Measurements from ENCODE around the gene ACOT11. TPM values are rescaled to one million over a fixed set of nuclear protein-coding genes. Genes with fewer than 3 reads are reported as not detected.

The ACOT11 gene
- total and polyA plus RNA-seq, 2 donors (not counting 1 experiment from before 2014, with no cell fraction given), result 0.73 to 2.5 TPM

GRCh38 chr1:54610601-54611580 is 62.9 kb downstream of the ACOT11 start:
- Histone ChIP-seq H2AFZ (ENCODE audit: low read length) (no peak overlapping the region), H3K79me2 (ENCODE audit: control insufficient read depth, insufficient read depth, low read length) (no peaks in the 10 kb centered on the region), H3K4me3 (replicated peaks in 1 of 4; ENCODE audit: control extremely low read depth in 1 of 4, insufficient read depth in 1 of 4, low read depth in 3 of 4, low read length in 4 of 4) (no peak overlapping the region), H3K4me2 (ENCODE audit: extremely low read depth, insufficient read depth, low read length) (no peak overlapping the region), H3K4me1 (ENCODE audit: control insufficient read depth, extremely low read depth, insufficient read depth, low read length) (no peaks in the 10 kb centered on the region), H4K20me1 (ENCODE audit: control insufficient read depth, extremely low read depth, insufficient read depth, low read length) (no peaks in the 10 kb centered on the region), H3K36me3 (ENCODE audit: control insufficient read depth, insufficient read depth, low read length) (no peaks in the 10 kb centered on the region), H3K27me3 (ENCODE audit: control insufficient read depth, insufficient read depth, low read length) (peaks cover 3% of the 10 kb centered on the region), H3K9me3 (ENCODE audit: control insufficient read depth, insufficient read depth, low read depth, low read length) (no peaks in the 10 kb centered on the region), H3K27ac (ENCODE audit: insufficient read depth, low read length) (no peak overlapping the region), H3K9ac (ENCODE audit: insufficient read depth, low read length) (no peak overlapping the region)
- TF ChIP-seq CTCF (conservative IDR thresholded peaks at IDR 0.05 in 1 of 2, IDR thresholded peaks at IDR 0.05 in 1 of 2; ENCODE audit: low read depth in 1 of 2, low read length in 2 of 2) (no peak), EZH2 (IDR thresholded peaks at IDR 0.05; ENCODE audit: low read length, missing control alignments) (no peak)
- DNase-seq (ENCODE audit: low read depth in 2 of 2), result no peak

GRCh38 chr1:54611621-54612020 is 63.6 kb downstream of the ACOT11 start:
- Histone ChIP-seq H3K27ac (ENCODE audit: insufficient read depth, low read length) (no peak overlapping the region), H3K4me2 (ENCODE audit: extremely low read depth, insufficient read depth, low read length) (no peak overlapping the region), H4K20me1 (ENCODE audit: control insufficient read depth, extremely low read depth, insufficient read depth, low read length) (no peaks in the 10 kb centered on the region), H3K36me3 (ENCODE audit: control insufficient read depth, insufficient read depth, low read length) (no peaks in the 10 kb centered on the region), H3K4me1 (ENCODE audit: control insufficient read depth, extremely low read depth, insufficient read depth, low read length) (no peaks in the 10 kb centered on the region), H3K9me3 (ENCODE audit: control insufficient read depth, insufficient read depth, low read depth, low read length) (no peaks in the 10 kb centered on the region), H3K27me3 (ENCODE audit: control insufficient read depth, insufficient read depth, low read length) (peaks cover 3% of the 10 kb centered on the region), H3K4me3 (replicated peaks in 1 of 4; ENCODE audit: control extremely low read depth in 1 of 4, insufficient read depth in 1 of 4, low read depth in 3 of 4, low read length in 4 of 4) (no peak overlapping the region), H3K9ac (ENCODE audit: insufficient read depth, low read length) (no peak overlapping the region), H2AFZ (ENCODE audit: low read length) (no peak overlapping the region), H3K79me2 (ENCODE audit: control insufficient read depth, insufficient read depth, low read length) (no peaks in the 10 kb centered on the region)
- no peak for DNase-seq (ENCODE audit: low read depth in 2 of 2)
- TF ChIP-seq EZH2 (IDR thresholded peaks at IDR 0.05; ENCODE audit: low read length, missing control alignments), result no peak
- no peak for TF ChIP-seq CTCF (conservative IDR thresholded peaks at IDR 0.05 in 1 of 2, IDR thresholded peaks at IDR 0.05 in 1 of 2; ENCODE audit: low read depth in 1 of 2, low read length in 2 of 2)

- Histone ChIP-seq H3K4me1 (ENCODE audit: control insufficient read depth, extremely low read depth, insufficient read depth, low read length) (no peaks in the 10 kb centered on the region), H3K79me2 (ENCODE audit: control insufficient read depth, insufficient read depth, low read length) (no peaks in the 10 kb centered on the region), H3K4me3 (replicated peaks in 1 of 4; ENCODE audit: control extremely low read depth in 1 of 4, insufficient read depth in 1 of 4, low read depth in 3 of 4, low read length in 4 of 4) (no peak overlapping the region), H2AFZ (ENCODE audit: low read length) (no peak overlapping the region), H3K27ac (ENCODE audit: insufficient read depth, low read length) (no peak overlapping the region), H3K27me3 (ENCODE audit: control insufficient read depth, insufficient read depth, low read length) (peaks cover 3% of the 10 kb centered on the region), H3K4me2 (ENCODE audit: extremely low read depth, insufficient read depth, low read length) (no peak overlapping the region), H4K20me1 (ENCODE audit: control insufficient read depth, extremely low read depth, insufficient read depth, low read length) (no peaks in the 10 kb centered on the region), H3K9me3 (ENCODE audit: control insufficient read depth, insufficient read depth, low read depth, low read length) (no peaks in the 10 kb centered on the region), H3K9ac (ENCODE audit: insufficient read depth, low read length) (no peak overlapping the region), H3K36me3 (ENCODE audit: control insufficient read depth, insufficient read depth, low read length) (no peaks in the 10 kb centered on the region)
- TF ChIP-seq CTCF (conservative IDR thresholded peaks at IDR 0.05 in 1 of 2, IDR thresholded peaks at IDR 0.05 in 1 of 2; ENCODE audit: low read depth in 1 of 2, low read length in 2 of 2), result no peak
- no peak for TF ChIP-seq EZH2 (IDR thresholded peaks at IDR 0.05; ENCODE audit: low read length, missing control alignments)
- no peak for DNase-seq (ENCODE audit: low read depth in 2 of 2)
These were observed 66.0 kb downstream of the ACOT11 start for GRCh38 chr1:54614024-54614423.

All from fibroblast of lung (primary cell).